ENCODE data around the gene DZANK1.
"Not testable (repeated sequence)": the region's sequence is repeated elsewhere in the genome, so short reads cannot be mapped to it uniquely, and the experiment has no call there.

The DZANK1 gene

GRCh38 chr20:18466894-18467730 lies at the start of gene DZANK1, which contains the start of gene POLR3F:
TSS of gene DZANK1 (minus strand) at chr20:18467030. CDS start at chr20:18465358, 1,672 bp downstream.
TSS of gene POLR3F (plus strand) at chr20:18467390. CDS start at chr20:18467507, 117 bp downstream.
- peak; percentile 91 for DNase-seq

GRCh38 chr20:18515973-18516372 lies 49.1 kb upstream of the DZANK1 start:
- no peak for DNase-seq

DNA sequence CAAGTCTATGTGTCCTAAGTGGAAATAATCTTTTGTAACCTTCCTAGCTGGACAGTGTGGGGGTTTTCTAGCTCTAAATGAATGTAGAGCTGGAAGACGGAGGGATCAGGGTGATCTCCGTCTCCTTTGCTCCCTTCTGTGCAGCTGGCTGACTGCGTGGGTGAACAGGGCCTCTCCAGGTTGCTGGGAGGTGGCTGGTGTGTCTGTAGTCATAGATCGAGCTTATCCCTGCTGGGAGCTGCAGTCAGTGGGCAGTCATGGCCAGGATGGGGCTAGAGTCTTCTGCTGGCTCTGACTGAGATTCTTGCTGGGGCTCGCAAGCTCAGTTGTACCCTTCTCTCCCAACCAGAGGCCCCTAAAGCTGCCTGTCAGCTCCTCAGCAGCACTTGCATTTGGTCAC lies 47.3 kb upstream of the DZANK1 start:
- DNase-seq: no peak

DNA sequence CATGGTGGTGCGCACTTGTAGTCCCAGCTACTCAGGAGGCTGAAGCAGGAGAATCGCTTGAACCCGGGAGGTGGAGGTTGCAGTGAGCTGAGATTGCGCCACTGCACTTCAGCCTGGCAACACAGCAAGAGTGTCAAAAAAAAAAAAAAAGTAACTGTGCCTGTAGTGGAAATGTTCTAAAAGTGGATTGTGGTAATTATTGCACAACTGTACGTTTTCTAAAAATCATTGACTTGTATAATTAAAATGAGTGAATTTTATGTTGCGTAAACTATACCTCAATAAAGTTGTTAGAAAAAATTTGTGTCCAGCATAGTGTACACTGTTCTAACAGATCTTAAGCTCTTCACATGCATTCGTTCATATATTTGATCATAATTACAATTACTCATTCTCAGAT lies 46.4 kb upstream of the DZANK1 start:
- DNase-seq: no peak

- DNase-seq: no peak
Measured at GRCh38 chr20:18511571-18511970, 44.7 kb upstream of the DZANK1 start.

GRCh38 chr20:18507218-18508191 lies 40.7 kb upstream of the DZANK1 start, which contains the start of gene SEC23B:
TSS of gene SEC23B (plus strand) at chr20:18507940. CDS start at chr20:18510836, 2,896 bp downstream.
- DNase-seq: peak; percentile 87

DNA sequence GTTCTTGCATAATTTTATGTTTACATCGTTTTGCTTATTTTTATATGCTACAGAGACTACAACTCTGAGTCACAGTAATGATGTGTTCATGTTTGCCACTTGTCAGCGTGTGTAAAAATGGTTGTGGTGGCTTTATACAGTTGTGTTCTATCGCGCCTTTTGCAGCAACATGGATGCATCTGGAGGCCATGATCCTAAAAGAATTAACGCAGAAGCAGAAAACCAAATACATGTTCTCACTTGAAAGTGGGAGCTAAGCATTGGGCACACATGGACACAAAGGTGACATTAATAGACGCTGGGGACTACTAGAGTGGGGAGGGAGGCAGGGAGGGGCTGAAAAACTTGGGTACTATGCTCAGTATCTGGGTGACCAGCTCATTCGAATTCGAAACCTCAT lies 39.9 kb upstream of the DZANK1 start:
- DNase-seq: no peak

GRCh38 chr20:18504479-18505060 lies 37.7 kb upstream of the DZANK1 start:
- DNase-seq: no peak

DNA sequence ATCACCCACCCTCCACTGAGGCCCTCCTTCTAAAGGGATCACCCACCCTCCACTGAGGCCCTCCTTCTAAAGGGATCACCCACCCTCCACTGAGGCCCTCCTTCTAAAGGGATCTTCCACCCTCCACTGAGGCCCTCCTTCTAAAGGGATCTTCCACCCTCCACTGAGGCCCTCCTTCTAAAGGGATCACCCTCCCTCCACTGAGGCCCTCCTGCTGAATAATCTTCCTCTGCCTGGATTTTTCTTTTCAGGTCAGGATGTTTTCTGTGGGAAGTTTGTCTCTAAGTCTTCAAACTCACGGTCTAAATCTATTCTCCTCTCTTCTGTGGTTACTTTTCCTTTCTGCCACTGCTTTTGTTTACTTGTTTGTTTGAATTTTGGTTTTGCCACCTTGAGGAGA lies 34.8 kb upstream of the DZANK1 start:
- not testable (repeated sequence) for DNase-seq

- no peak for DNase-seq
Measured at GRCh38 chr20:18497603-18498002, 30.8 kb upstream of the DZANK1 start.

GRCh38 chr20:18496740-18497592 lies 30.1 kb upstream of the DZANK1 start, which contains the start of gene RBBP9:
TSS of gene RBBP9 (minus strand) at chr20:18497225. CDS start at chr20:18497167, 58 bp downstream.
- peak; percentile 46 for DNase-seq

DNA sequence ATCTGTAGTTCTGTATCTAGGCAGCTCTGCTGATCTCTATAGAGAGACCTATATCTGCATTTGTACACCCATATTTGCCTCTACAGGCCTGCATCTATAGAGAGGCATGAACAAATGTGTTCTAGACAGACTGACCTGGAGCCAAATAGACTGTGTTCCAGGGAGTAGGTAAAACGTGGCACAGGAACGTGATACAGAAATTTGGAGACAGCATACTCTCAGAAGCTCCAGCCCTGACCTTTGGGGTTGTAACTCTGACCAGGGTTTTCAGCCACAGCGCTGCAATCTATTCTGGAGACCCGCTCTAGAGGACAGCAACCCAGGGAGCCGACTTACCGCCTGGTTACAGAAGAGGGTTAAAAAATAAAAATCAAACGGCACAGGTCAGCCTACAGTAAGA lies 29.2 kb upstream of the DZANK1 start:
- DNase-seq: no peak

DNA sequence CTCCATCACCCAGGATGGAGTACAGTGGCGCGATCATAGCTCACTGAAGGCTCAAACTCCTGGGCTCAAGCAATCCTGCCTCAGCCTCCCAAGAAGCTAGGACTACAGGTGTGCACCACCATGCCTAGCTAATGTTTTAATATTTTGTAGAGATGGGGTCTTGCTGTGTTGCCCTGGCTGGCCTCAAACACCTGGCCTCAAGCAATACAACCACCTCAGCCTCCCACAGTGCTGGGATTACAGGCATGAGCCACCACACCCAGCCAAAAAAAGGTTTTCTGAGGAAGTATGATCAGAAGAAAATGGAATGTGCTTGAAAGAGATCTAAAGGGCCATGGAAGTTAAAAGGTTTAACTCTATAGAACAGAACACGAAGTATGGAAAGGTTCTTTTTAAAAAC lies 21.5 kb upstream of the DZANK1 start:
- DNase-seq: no peak

DNA sequence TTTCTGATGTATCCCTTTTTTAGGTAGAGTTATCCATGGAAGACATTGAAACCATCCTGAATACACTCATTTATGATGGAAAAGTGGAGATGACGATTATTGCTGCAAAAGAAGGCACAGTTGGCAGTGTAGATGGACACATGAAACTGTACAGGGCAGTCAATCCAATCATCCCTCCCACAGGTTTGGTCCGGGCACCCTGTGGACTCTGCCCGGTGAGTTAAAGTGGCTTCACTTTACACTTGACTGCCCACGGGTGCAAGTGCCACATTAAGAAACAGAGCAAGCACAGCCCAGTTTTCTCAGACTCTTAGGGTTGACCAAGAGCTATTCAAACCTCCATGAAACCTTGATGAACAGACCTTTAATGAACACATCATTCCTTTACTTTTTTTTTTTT lies 14.8 kb upstream of the DZANK1 start:
- DNase-seq: no peak

DNA sequence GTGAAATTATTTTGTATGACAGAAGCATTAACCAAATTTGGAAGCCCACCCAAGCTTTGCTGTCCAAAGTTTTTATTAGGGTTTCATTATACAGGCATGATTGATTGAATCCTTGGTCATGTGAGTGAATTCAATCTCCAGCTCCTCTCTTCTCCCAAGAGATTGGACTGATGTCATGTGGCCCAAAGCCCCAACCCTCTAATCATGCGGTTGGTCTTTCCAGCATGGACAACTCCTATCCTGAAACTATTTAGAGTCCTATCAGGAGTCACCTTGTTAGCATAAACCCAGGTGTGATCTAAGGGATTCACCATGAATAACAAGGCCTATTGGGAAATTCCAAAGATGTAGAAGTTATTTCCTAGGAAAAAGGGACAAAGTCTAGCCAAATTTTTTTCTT lies 11.0 kb upstream of the DZANK1 start:
- no peak for DNase-seq

DNA sequence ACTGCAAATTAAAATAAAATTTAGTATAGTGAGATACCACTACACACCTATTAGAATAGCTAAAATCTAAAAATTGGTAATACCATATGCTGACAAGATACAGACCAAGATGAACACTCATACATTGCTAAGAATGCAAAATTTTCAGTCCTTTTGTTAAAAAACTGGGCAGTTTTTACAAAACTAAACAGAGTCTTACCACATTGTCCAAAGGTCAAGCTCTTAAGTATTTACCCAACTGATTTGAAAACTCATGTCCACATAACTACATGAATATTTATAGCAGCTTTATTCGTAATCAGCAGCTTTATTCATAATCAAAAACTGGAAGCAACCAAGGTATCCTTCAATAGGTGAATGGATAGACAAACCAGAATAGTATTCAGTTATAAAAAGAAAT lies 10.4 kb upstream of the DZANK1 start:
- no peak for DNase-seq

DNA sequence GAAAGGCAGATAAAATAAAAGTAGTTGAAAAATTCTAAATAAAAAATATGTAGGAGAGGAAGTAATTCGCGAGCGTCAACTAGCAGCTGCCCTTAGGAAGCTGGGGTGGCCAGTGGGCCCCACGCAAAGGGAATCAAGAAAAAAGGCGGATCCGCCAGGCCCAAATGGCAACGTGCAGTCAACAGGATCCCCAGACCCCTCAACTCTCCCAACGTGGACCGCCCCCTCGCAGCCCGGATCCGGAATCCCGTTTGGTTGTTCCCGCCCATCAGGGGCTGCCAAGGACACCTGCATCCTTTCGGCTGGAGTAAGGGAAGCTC lies 296 bp downstream of the DZANK1 start:
- no peak for DNase-seq

DNA sequence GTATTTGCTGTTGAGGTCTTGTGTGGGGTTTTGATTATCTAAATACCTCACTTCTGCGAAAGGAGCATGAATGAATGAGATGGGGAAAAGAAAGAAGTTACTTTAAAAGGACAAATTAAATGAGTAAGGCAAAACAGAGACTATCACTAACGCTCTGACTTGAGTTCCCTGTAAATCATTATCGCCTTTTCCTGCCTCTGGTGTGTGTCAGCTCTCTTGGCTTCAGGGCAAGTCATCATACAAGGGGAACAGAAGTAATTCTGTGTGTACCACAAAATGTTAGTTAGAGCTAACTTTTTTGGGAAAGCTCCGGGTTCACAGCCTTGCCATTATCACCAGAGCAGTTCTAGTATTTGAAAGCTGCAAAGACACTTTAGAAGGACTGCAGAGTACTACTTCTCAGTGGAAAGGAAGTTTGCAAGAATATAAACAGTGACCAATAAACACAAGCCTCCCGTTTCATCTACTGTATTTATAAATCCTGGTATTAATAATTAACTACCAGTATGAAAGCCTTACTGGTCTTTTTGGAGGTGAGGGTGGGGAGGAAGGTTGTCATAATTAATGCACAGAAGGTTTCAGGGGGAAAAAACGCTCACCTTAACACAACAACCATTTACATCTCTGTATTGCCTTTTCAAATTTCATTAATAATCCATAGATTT lies 1.2 kb downstream of the DZANK1 start:
- no peak for DNase-seq

DNA sequence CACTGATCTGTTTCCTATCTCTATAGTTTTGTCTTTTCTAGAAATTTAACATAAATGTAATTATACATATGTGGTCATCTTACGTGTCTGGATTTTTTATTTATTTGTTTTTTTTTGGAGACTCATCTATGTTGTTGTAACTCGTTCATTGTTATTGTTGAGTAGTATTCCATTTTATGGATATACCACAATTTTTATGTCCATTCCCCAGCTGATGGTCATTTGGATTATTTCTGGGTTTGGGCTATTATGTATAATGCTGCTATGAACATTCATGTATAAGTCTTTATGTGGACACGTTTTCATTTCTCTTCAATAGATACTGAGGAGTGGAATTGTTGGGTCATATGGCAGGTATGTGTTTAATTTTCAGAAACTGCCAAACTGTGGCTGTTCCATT lies 10.2 kb downstream of the DZANK1 start:
- DNase-seq: no peak

- no peak for DNase-seq
Measured at GRCh38 chr20:18443886-18444285, 22.9 kb downstream of the DZANK1 start.

GRCh38 chr20:18440403-18440802 lies 26.4 kb downstream of the DZANK1 start:
- no peak for DNase-seq

- DNase-seq: no peak
Measured at GRCh38 chr20:18436847-18437246, 30.0 kb downstream of the DZANK1 start.

All from NCI-H1048 (cell line).